ENCODE data around the gene CUTC. TPM values are rescaled to one million over a fixed set of nuclear protein-coding genes. Genes with fewer than 3 reads are reported as not detected.

Gene CUTC
- polyA plus RNA-seq, 1 experiment, result 10.7 TPM

- DNase-seq (ENCODE audit: low read depth), result no peak
- H3K36me3 ChIP-seq (ENCODE audit: control insufficient read depth, insufficient read depth, low read length), result no peaks in the 10 kb centered on the region
- no peak overlapping the region for H3K4me3 ChIP-seq (ENCODE audit: low read depth, low read length)
- ChIA-PET CTCF (no interaction called here), POLR2A (no interaction called here)
- TF ChIP-seq, protein P1, sequence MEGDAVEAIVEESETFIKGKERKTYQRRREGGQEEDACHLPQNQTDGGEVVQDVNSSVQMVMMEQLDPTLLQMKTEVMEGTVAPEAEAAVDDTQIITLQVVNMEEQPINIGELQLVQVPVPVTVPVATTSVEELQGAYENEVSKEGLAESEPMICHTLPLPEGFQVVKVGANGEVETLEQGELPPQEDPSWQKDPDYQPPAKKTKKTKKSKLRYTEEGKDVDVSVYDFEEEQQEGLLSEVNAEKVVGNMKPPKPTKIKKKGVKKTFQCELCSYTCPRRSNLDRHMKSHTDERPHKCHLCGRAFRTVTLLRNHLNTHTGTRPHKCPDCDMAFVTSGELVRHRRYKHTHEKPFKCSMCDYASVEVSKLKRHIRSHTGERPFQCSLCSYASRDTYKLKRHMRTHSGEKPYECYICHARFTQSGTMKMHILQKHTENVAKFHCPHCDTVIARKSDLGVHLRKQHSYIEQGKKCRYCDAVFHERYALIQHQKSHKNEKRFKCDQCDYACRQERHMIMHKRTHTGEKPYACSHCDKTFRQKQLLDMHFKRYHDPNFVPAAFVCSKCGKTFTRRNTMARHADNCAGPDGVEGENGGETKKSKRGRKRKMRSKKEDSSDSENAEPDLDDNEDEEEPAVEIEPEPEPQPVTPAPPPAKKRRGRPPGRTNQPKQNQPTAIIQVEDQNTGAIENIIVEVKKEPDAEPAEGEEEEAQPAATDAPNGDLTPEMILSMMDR (IDR thresholded peaks at IDR 0.05; ENCODE audit: insufficient read depth, low read depth, low read length), result no peak
- H3K27me3 ChIP-seq (ENCODE audit: control insufficient read depth, insufficient read depth, low read length), result no peaks in the 10 kb centered on the region
Observed at GRCh38 chr10:99754670-99755069, 22.6 kb downstream of the CUTC start.

- Histone ChIP-seq H3K36me3 (ENCODE audit: control insufficient read depth, insufficient read depth, low read length) (peaks cover 3% of the 10 kb centered on the region; the same call in 1 of the 2 replicates), H3K4me3 (ENCODE audit: low read depth, low read length) (no peak overlapping the region), H3K27me3 (ENCODE audit: control insufficient read depth, insufficient read depth, low read length) (no peaks in the 10 kb centered on the region)
- DNase-seq (ENCODE audit: low read depth), result no peak
- ChIA-PET CTCF (no interaction called here), POLR2A (no interaction called here)
- TF ChIP-seq, protein P1 (IDR thresholded peaks at IDR 0.05; ENCODE audit: insufficient read depth, low read depth, low read length), result no peak
Observed at GRCh38 chr10:99756159-99756558, 24.1 kb downstream of the CUTC start.

DNA sequence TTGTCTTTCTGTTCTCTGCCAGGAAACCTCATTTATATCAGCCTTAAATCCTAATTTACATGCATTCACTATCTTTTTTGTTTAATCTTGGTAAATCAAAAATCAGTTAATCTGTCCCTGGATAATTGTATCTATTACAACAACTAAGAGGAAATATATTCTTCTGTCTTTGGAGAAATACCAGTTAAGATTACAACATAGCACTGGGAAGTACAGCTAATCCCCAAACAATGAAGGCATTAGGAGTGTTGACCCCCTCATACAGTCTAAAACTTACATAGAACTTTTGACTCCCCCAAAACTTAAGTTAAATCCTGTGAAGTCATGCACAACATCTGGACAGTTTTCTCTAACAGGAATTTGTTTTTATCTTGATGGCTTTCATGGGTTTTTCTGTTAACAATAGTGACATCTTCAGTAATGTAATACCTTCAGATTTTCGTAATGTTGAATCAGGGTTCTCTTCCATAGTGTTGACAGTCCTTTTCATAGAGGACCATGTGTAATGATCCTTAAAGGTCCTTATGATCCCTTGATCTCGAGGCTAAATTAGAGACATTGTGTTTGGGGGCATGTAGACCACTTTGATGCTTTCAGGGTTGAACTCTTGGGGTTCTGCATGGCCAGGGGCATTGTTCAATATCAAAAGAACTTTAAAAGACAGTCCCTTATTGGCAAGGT lies 26.3 kb downstream of the CUTC start:
- no peak overlapping the region for H3K4me3 ChIP-seq (ENCODE audit: low read depth, low read length)
- TF ChIP-seq, protein P1 (IDR thresholded peaks at IDR 0.05; ENCODE audit: insufficient read depth, low read depth, low read length), result no peak
- DNase-seq (ENCODE audit: low read depth), result no peak
- ChIA-PET CTCF (no interaction called here), POLR2A (no interaction called here)
- no peaks in the 10 kb centered on the region for H3K27me3 ChIP-seq (ENCODE audit: control insufficient read depth, insufficient read depth, low read length)
- peaks cover 3% of the 10 kb centered on the region; the same call in 1 of the 2 replicates for H3K36me3 ChIP-seq (ENCODE audit: control insufficient read depth, insufficient read depth, low read length)

GRCh38 chr10:99760321-99760720 lies 28.3 kb downstream of the CUTC start:
- Histone ChIP-seq H3K27me3 (ENCODE audit: control insufficient read depth, insufficient read depth, low read length) (no peaks in the 10 kb centered on the region), H3K36me3 (ENCODE audit: control insufficient read depth, insufficient read depth, low read length) (peaks cover 3% of the 10 kb centered on the region; the same call in 1 of the 2 replicates), H3K4me3 (ENCODE audit: low read depth, low read length) (no peak overlapping the region)
- POLR2A ChIA-PET, result no interaction called here
- CTCF ChIA-PET, result no interaction called here
- no peak for DNase-seq (ENCODE audit: low read depth)
- TF ChIP-seq, protein P1 (IDR thresholded peaks at IDR 0.05; ENCODE audit: insufficient read depth, low read depth, low read length), result no peak

GRCh38 chr10:99761365-99761764 lies 29.3 kb downstream of the CUTC start:
- peaks cover 3% of the 10 kb centered on the region; the same call in 1 of the 2 replicates for H3K36me3 ChIP-seq (ENCODE audit: control insufficient read depth, insufficient read depth, low read length)
- H3K27me3 ChIP-seq (ENCODE audit: control insufficient read depth, insufficient read depth, low read length), result no peaks in the 10 kb centered on the region
- H3K4me3 ChIP-seq (ENCODE audit: low read depth, low read length), result no peak overlapping the region
- ChIA-PET POLR2A (no interaction called here), CTCF (no interaction called here)
- no peak for DNase-seq (ENCODE audit: low read depth)
- TF ChIP-seq, protein P1 (IDR thresholded peaks at IDR 0.05; ENCODE audit: insufficient read depth, low read depth, low read length), result no peak
